ENCODE results near the gene GLB1L.
"Not testable (repeated sequence)": the region's sequence is repeated elsewhere in the genome, so short reads cannot be mapped to it uniquely, and the experiment has no call there.

The GLB1L gene

DNA sequence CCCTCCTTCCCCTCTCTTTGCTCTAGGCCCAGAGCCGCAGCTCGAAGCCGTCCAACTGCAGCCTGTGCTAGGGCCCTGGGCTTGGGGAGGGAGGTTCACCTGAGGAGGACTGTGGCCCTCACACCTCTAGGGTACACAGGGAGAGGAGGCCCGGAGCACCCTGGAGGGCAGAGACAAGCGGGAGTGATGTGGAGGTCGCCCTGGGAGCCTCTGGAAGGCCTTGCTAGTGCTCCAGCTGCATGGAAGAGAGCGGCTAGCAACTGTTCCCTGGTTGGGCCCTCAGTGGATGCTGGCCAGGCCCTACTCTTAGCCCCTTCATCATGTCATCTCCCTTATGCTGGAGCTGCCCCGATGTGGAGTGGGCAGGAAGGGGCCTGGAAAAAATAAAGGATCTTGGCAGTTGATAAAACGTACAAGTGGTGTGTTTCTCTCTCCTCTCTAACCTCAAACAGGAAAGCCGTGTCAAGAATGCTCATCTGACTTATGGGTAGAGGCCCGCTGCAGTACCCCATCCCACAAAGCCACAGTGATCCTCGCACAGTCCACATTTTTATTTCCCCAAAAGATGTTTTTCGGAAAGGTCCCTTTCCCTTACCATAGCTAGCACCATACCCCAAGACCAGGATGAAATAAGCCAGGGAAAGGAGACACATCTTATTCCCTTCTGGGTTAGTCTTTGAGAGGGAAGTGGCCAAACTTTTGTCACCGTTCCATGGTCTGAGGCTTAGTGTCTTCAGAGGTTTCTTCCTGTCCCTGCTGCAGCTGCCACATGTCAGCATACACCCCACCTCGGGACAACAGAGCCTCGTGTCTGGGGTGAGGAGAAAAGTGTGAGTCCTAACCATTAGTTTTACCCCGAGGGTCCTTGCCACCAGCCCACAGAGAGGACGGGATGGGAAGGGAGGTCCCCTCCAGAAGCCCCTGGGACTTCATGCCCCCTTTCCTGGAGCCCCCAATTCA, 35.7 kb downstream of the GLB1L start:
- no peak for FAIRE-seq
- no peak for DNase-seq (ENCODE audit: low spot score)

DNA sequence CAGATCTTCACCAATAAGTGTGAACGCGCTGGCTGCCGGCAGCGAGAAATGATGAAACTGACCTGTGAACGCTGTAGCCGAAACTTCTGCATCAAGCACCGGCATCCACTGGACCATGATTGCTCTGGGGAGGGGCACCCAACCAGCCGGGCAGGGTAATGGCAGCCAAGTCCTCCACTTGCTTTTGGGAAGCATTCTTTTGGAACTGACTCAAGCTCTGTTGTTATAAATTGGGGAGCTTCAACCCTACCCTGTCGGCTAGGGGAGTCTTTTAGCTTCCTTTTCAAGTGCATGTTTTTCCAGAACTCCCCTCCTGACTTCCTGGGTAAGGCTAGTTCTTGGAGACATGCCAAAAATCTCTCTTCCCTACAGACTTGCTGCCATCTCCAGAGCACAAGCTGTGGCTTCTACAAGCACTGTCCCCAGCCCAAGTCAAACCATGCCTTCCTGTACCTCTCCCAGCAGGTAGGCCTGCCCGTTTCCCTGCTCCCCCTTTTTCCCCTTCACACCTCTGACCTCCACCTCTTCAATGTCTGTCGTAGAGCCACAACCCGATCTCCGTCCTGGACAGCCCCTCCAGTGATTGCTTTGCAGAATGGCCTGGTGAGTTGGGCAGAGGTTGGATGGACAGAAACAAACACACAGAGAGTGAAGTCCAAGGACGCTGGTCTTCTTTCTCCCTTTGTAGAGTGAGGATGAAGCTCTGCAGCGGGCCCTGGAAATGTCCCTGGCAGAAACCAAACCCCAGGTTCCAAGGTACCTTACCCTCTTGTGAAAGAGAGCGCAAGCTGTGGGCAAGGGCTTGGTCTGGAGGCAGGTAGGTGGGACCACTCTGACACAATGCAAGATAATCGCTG, 37.1 kb downstream of the GLB1L start:
- FAIRE-seq (no peak), DNase-seq (ENCODE audit: low spot score) (no peak)

- FAIRE-seq: no peak
- DNase-seq (ENCODE audit: low spot score): no peak
Observed at GRCh38 chr2:219207134-219207883, 37.9 kb downstream of the GLB1L start.

DNA sequence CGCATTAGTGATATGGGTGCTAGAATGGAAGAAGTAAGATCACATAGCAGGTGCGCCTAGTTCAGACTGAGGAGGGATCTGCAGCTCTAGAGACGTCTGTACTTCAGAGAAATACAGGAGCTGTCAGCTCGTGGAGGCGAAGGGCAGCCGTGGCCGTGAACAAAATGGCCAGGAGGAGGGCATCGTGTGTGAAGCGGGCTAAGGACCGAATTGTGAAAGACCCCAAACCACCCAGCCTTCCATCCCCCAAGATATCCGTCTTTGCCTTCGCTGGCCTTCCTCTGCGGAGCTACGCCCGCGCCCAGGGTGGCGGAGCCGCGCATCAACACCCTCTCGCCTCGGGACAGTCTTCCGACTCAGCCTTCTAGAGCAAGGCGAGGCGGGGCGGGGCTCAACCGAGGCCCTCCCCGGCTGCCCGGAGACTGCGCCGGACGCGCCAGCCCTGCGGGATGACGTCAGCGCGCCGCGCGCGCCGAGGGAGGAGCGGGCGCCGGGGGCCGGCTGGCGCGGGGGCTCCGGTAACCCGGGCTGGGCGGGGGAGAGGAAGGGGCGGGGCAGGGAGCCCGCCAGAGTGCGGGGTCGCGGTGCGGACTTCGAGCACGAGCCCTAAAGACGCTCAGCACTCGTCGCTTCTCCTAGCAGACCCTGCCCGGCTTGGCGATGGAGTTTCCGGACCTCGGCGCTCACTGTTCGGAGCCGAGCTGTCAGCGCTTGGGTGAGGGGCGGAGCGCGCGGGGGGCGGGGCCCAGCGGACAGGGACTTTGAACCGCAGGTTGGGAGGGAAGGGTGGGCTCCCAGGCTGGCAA, 38.7 kb downstream of the GLB1L start, which contains the start of gene ZFAND2B:
Gene ZFAND2B, plus strand, starts transcription at position 455 of the 806 bp plus-strand sequence. Its CDS starts 206 bp downstream, at position 661.
- peak; percentile 99 for DNase-seq (ENCODE audit: low spot score)
- FAIRE-seq: peak; percentile 76

- no peak for FAIRE-seq
- no peak for DNase-seq (ENCODE audit: low spot score)
Observed at GRCh38 chr2:219205981-219206327, 39.3 kb downstream of the GLB1L start.

DNA sequence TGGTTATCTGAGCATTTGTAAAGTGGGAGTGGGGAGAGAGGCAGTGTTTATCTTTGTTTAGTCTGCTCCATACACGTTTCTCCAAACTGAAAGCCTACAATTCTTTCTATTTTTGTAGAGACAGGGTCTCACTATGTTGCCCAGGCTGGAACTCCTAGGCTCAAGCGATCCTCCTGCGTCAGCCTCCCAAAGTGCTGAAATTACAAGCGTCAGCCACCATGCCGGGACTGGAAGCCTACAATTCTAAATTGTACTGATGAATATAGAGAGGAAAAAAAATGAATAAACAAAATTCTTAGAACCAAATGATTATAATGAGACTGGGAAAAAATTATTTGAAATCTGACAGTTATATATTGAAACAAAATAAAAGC, 40.1 kb downstream of the GLB1L start:
- FAIRE-seq (no peak), DNase-seq (ENCODE audit: low spot score) (no peak)

- FAIRE-seq: no peak
- DNase-seq (ENCODE audit: low spot score): no peak
Observed at GRCh38 chr2:219204425-219205164, 40.6 kb downstream of the GLB1L start.

DNA sequence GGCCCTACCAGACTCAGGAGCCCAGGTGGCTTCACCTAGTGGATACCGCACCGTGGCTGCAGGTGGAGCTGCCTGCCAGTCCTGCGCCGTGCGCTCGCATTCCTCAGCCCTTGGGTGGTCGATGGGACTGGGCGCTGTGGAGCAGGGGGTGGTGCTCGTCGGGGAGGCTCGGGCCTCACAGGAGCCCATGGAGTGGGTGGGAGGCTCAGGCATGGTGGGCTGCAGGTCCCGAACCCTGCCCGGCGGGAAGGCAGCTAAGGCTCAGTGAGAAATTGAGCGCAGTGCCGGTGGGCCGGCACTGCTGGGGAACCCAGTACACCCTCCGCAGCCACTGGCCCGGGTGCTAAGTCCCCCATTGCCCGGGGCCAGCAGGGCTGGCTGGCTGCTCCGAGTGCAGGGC, 43.9 kb downstream of the GLB1L start:
- not testable (repeated sequence) for FAIRE-seq

DNA sequence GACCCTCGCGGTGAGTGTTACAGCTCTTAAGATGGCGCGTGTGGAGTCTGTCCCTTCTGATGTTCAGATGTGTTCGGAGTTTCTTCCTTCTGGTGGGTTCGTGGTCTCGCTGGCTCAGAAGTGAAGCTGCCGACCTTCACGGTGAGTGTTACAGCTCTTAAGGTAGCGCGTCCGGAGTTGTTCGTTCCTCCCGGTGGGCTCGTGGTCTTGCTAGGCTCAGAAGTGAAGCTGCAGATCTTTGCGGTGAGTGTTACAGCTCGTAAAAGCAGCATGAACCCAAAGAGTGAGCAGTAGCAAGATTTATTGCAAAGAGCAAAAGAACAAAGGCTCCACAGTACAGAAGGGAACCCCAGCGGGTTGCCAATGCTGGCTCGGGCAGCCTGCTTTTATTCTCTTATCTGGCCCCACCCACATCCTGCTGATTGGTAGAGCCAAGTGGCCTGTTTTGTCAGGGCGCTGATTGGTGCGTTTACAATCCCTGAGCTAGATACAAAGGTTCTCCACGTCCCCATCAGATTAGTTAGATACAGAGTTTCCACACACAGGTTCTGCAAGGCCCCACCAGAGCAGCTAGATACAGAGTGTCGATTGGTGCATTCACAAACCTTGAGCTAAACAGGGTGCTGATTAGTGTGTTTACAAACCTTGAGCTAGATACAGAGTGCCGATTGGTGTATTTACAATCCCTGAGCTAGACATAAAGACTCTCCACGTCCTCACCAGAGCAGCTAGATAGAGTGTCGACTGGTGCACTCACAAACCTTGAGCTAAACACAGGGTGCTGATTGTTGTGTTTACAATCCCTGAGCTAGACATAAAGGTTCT, 44.5 kb downstream of the GLB1L start:
- FAIRE-seq; DNase-seq (ENCODE audit: low spot score): not testable (repeated sequence)

More for the DNA sequence above, 43.9 kb downstream of the GLB1L start:
- not testable (repeated sequence) for DNase-seq (ENCODE audit: low spot score)

- no peak for DNase-seq (ENCODE audit: low spot score)
- FAIRE-seq: no peak
Observed at GRCh38 chr2:219199470-219200211, 45.6 kb downstream of the GLB1L start.

GRCh38 chr2:219198974-219199373, 46.3 kb downstream of the GLB1L start:
- FAIRE-seq: no peak
- no peak for DNase-seq (ENCODE audit: low spot score)

GRCh38 chr2:219197388-219197787, 47.9 kb downstream of the GLB1L start:
- no peak for FAIRE-seq
- DNase-seq (ENCODE audit: low spot score): no peak

DNA sequence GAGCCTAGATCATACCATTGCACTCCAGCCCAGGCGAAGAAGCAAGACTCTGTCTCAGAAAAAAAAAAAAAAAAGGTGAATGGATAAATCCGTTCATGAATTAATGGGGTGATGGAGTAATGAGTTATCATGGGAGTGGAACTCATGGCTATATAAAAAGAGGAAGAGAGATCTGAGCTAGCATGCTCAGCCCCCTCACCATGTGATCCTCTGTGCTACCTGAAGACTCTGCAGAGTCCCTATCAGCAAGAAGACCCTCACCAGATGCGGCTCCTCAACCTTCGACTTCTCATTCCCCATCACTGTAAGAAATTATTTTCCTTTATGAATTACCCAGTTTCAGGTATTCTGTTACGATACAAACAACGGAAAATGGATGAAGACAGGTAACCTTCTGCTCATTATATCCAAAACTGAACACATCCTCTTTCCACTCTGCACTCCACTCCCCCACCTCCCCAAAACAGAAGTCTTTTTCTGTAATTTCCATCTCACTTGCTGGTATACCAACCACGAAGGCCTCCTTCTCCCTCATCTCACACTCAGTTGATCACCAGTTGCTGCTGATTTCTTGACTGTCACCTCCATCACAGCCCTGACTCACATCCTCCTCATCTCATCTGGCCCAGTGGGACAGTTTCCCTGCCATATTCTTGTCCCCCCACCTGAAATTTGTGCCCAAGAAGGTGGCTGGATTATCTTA, 58.3 kb downstream of the GLB1L start:
- no peak for FAIRE-seq
- no peak for DNase-seq (ENCODE audit: low spot score)

Data from urothelium cell line (cell line).